H1 (cell line): ENCODE data around the gene MOGAT2. TPM values are rescaled to one million over a fixed set of nuclear protein-coding genes. Genes with fewer than 3 reads are reported as not detected.

Experiments
- SP4 ChIP-seq: IDR thresholded peaks from 2 replicates; pipeline ENCODE4 v1.6.1; 2012; ENCODE audit warnings: low read length, inconsistent platforms
- polyA plus RNA-seq, 7 experiments: library from polyadenylated mRNA; depleted of rRNA in 3 of 7; stranded (reverse) in 5 of 7; unstranded in 2 of 7; fragments of >200 nt in 5 of 7; fragments of 200-250 nt in 2 of 7; gene quantifications; 1 replicate in 5 of 7; 2 replicates in 1 of 7; 4 replicates in 1 of 7; pipeline versions ENCODE4 v1.2.1 to v1.2.3, GENCODE V29; 2011 to 2013; ENCODE audit warnings: missing spikeins in 2 of 7, mixed read lengths in 2 of 7
- total RNA-seq: library from RNA; stranded (reverse); fragmentation: NEBNext Ultra II Directional; extraction: Animal tissue kit (Norgen Biotek cat#: 25700); gene quantifications from 2 replicates; pipeline ENCODE4 v1.2.1, GENCODE V29; 2021

The MOGAT2 gene
- total and polyA plus RNA-seq, 2 of the 8 experiments (the other 6 are each of a cell fraction or from before 2014, with no cell fraction given), result not detected

DNA sequence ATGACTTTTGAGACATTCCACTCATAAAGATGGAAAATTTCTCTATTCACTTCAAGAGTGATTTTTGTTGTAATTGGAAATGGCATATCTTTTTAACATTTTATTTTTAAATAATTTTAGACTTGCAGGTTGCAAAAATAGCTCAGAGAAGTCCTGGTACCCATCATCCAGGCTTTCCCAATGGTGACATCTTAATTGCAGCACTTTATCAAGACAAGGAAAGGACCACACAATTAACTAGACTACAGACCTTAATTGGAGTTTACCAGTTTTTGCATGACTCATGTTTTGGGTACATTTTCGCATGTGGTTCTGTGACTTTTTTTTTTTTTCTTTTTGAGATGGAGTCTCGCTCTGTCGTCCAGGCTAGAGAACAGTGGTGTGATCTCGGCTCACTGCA, 25.8 kb upstream of the MOGAT2 start (continued):
- no peak for TF ChIP-seq SP4
- TF ChIP-seq, all 59 proteins: peak for 0
